Activated CD8-positive, alpha-beta memory T cell treated with anti-CD3 and anti-CD28 coated beads for 1 hour (primary cell): ENCODE measurements around the gene DAGLA.

Experiments used
- DNase-seq, 2 donors: peaks; one replicate each; pipeline ENCODE4 v3.0.0-alpha.2; 2020; ENCODE audit warnings: low read depth in 1 of 2; ENCODE audit errors: extremely low read depth in 1 of 2

Gene DAGLA

GRCh38 chr11:61743486-61744095 lies 63.4 kb downstream of the DAGLA start:
- no peak for DNase-seq

- DNase-seq: no peak
Observed at GRCh38 chr11:61744181-61744580, 64.0 kb downstream of the DAGLA start.

- DNase-seq: no peak
Observed at GRCh38 chr11:61744609-61745156, 64.5 kb downstream of the DAGLA start.

- no peak for DNase-seq
Observed at GRCh38 chr11:61745781-61746441, 65.7 kb downstream of the DAGLA start.

- no peak for DNase-seq
Observed at GRCh38 chr11:61746442-61747191, 66.4 kb downstream of the DAGLA start.

- DNase-seq: peak in 1 of 2 donors; percentile 14
Observed at GRCh38 chr11:61747192-61747966, 67.2 kb downstream of the DAGLA start.

GRCh38 chr11:61747967-61748285 lies 67.7 kb downstream of the DAGLA start:
- no peak for DNase-seq

GRCh38 chr11:61749591-61750217 lies 69.5 kb downstream of the DAGLA start:
- no peak for DNase-seq

- no peak for DNase-seq
Observed at GRCh38 chr11:61750631-61751273, 70.6 kb downstream of the DAGLA start.

GRCh38 chr11:61751384-61751783 lies 71.2 kb downstream of the DAGLA start:
- no peak for DNase-seq

- DNase-seq: peak in 1 of 2 donors; percentile 48
Observed at GRCh38 chr11:61752117-61752924, 72.1 kb downstream of the DAGLA start, which contains the start of gene MYRF. Gene MYRF, plus strand, starts transcription at chr11:61752636. Its CDS starts 109 bp downstream, at chr11:61752745.

- DNase-seq: no peak
Observed at GRCh38 chr11:61752925-61753521, 72.8 kb downstream of the DAGLA start.

GRCh38 chr11:61753672-61754071 lies 73.5 kb downstream of the DAGLA start:
- DNase-seq: no peak

GRCh38 chr11:61754534-61755482 lies 74.6 kb downstream of the DAGLA start:
- no peak for DNase-seq

- DNase-seq: no peak
Observed at GRCh38 chr11:61756147-61756451, 75.9 kb downstream of the DAGLA start.

GRCh38 chr11:61756452-61757212 lies 76.4 kb downstream of the DAGLA start:
- DNase-seq: no peak

GRCh38 chr11:61757213-61757862 lies 77.1 kb downstream of the DAGLA start:
- no peak for DNase-seq
